Uterus (tissue), 4 donors: ENCODE data around the gene CORO7. TPM values are rescaled to one million over a fixed set of nuclear protein-coding genes. Genes with fewer than 3 reads are reported as not detected.

Experiments
- DNase-seq, 2 donors: peaks; one replicate each; pipeline ENCODE4 v3.0.0-alpha.2; 2019 to 2020
- H3K27ac ChIP-seq, 2 donors: fragments of 200-600 bp; sonication (generic); 1 replicate in 1 of 2; 2 replicates in 1 of 2; pipeline ENCODE4 v1.5.1; 2016 to 2018
- H3K27me3 ChIP-seq, 2 donors: fragments of 200-600 bp; sonication (generic); one replicate each; pipeline ENCODE4 v1.5.1; 2018 to 2019; ENCODE audit warnings: control low read depth in 1 of 2
- H3K36me3 ChIP-seq, 2 donors: fragments of 200-600 bp; sonication (generic); one replicate each; pipeline ENCODE4 v1.5.1; 2019; ENCODE audit warnings: control low read depth in 1 of 2
- H3K4me1 ChIP-seq, 2 donors: fragments of 200-600 bp; sonication (generic); one replicate each; pipeline ENCODE4 v1.5.1; 2018 to 2019; ENCODE audit warnings: control low read depth in 1 of 2
- H3K4me3 ChIP-seq, 2 donors: fragments of 200-600 bp; sonication (generic); 1 replicate in 1 of 2; 2 replicates in 1 of 2; pipeline ENCODE4 v1.5.1; 2018 to 2019; ENCODE audit warnings: mild to moderate bottlenecking in 1 of 2
- H3K9me3 ChIP-seq, 2 donors: fragments of 200-600 bp; sonication (generic); one replicate each; pipeline ENCODE4 v1.5.1; 2019; ENCODE audit warnings: control low read depth in 1 of 2
- POLR2A ChIP-seq, 2 donors: fragments of 450-650 bp; IDR thresholded peaks; one replicate each; pipeline ENCODE4 v1.6.1; 2016; ENCODE audit warnings: antibody characterized with exemption in 2 of 2, mild to moderate bottlenecking in 1 of 2, moderate library complexity in 1 of 2
- intact Hi-C: fragments of 100-400 bp; cut with DNase I; formaldehyde crosslinking; loops from one replicate; pipeline ENCODE4 v1.15.1; 2023; ENCODE audit warnings: low total_unique reads
- total RNA-seq, 4 donors: library from RNA; depleted of rRNA in 3 of 4; stranded (reverse); fragments of >200 nt in 3 of 4; gene quantifications; one replicate each; pipeline versions ENCODE4 v1.1.0 to v1.2.4, GENCODE V29; 2014 to 2023
- TF ChIP-seq, protein P1 (sequence below), 4 experiments: fragments of 200-600 bp in 2 of 4; fragments of 450-650 bp in 2 of 4; sonication (generic) in 2 of 4; IDR thresholded peaks; one replicate each; pipeline ENCODE4 v1.5.1; 2016 to 2019; ENCODE audit warnings: antibody characterized with exemption in 4 of 4, mild to moderate bottlenecking in 2 of 4, moderate library complexity in 1 of 4
- donor health status: DM: yes; HTN: yes; CAD: no.

Gene CORO7
- total RNA-seq, 4 donors from 2014 or later = 13.8 to 52.1 (median 30.0) TPM

DNA sequence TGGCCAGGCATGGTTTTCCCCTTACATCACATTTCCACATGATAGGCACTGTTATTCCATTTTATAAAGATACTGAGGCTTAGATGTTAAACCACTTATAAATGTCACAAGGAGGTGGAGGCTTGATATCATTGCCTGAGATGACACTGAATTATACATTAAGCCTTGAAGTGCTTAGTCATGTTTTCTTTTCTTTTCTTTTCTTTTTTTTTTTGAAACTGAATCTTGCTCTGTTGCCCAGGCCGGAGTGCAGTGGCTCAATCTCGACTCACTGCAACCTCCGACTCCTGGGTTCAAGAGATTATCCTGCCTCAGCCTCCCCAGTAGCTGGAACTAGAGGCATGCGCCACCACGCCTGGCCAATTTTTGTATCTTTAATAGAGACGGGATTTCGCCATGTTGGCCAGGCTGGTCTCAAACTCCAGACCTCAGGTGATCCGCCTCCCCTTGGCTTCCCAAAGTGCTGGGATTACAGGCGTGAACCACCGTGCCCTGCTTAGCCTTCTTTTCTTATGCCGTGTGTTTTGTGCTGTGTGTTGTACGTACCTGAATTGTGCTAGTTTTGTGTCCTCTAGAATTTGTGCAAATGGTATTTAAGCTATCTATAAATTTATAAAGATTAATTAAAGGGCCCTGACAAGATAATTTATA, 10.5 kb upstream of the CORO7 start:
- intact Hi-C loops = no loop called here
- H3K4me1 ChIP-seq = peaks cover 0 to 5% of the 10 kb centered on the region in 2 donors
- no peak for DNase-seq
- H3K27ac ChIP-seq = no peak overlapping the region
- no peak for TF ChIP-seq POLR2A (IDR thresholded peaks at IDR 0.05)
- TF ChIP-seq, protein P1, sequence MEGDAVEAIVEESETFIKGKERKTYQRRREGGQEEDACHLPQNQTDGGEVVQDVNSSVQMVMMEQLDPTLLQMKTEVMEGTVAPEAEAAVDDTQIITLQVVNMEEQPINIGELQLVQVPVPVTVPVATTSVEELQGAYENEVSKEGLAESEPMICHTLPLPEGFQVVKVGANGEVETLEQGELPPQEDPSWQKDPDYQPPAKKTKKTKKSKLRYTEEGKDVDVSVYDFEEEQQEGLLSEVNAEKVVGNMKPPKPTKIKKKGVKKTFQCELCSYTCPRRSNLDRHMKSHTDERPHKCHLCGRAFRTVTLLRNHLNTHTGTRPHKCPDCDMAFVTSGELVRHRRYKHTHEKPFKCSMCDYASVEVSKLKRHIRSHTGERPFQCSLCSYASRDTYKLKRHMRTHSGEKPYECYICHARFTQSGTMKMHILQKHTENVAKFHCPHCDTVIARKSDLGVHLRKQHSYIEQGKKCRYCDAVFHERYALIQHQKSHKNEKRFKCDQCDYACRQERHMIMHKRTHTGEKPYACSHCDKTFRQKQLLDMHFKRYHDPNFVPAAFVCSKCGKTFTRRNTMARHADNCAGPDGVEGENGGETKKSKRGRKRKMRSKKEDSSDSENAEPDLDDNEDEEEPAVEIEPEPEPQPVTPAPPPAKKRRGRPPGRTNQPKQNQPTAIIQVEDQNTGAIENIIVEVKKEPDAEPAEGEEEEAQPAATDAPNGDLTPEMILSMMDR (IDR thresholded peaks at IDR 0.05) = no peak
- H3K4me3 ChIP-seq = peak overlapping the region; percentile 88 to 95
- H3K36me3 ChIP-seq = no peaks in the 10 kb centered on the region
- H3K9me3 ChIP-seq = no peaks in the 10 kb centered on the region
- H3K27me3 ChIP-seq = no peaks in the 10 kb centered on the region

DNA sequence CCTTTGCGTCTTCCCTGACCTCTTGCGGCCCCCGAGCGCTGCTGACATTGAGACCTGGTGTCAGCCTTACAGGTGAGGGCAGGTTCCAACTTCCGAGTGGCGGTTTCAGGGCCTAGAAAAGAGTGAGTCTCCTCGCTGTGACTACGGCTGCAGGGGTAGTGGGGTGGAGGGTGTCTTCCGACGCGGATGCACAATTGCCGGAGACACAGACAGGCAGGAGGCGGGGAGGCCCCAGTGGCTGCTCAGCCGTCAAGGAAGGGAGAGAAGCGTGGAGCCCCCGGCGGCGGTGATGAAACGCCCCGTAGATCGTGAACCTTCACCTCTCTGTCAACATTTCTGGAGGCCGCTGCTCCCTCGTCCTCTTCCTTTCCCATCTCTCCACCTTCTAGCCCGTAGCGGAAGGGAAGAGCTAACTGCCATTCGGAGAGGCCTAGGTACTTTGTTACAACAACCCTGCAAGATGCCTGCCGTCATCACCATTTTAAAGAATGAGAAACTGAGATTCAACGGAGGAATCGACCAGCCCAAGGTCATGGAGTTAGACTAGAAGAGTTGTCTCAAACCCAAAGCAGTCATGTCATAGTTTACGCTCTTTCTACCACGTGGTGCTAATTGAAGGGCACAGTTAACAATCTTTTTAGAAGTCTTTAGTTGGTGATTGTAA, 9.8 kb upstream of the CORO7 start:
- no peak for DNase-seq
- H3K27ac ChIP-seq = peak overlapping the region; percentile 97
- peaks cover 0 to 5% of the 10 kb centered on the region in 2 donors for H3K4me1 ChIP-seq
- no peaks in the 10 kb centered on the region for H3K36me3 ChIP-seq
- peak overlapping the region; percentile 88 to 95 for H3K4me3 ChIP-seq
- H3K9me3 ChIP-seq = no peaks in the 10 kb centered on the region
- TF ChIP-seq, protein P1 (IDR thresholded peaks at IDR 0.05) = no peak
- no peak for TF ChIP-seq POLR2A (IDR thresholded peaks at IDR 0.05)
- intact Hi-C loops = no loop called here
- no peaks in the 10 kb centered on the region for H3K27me3 ChIP-seq

DNA sequence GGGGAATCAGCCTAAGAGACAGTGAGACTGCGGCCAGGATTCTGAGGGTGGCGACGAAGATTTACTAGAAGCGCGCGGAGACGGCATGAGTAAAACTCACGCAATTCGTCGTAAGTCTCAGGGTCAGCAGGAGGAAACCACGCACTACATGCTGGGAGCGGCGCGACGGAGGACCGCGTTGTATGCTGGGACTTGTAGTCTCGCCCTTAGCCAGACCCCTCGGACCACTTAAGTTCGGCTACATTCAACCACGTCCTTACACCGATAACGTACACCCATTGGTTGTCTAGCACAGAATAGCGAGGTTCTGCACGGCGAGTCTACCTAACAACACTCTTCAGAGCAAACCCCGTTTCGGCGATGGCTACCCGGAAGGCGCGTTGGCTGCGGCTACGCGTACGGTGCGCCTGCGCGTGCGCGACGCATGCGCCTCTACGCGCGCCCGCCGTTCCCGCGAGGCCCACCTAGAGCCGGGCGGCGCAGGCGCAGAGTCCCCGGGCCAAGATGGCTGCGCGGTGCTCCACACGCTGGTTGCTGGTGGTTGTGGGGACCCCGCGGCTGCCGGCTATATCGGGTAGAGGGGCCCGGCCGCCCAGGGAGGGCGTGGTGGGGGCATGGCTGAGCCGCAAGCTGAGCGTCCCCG, 9.1 kb upstream of the CORO7 start, which contains the start of gene DNAJA3:
TSS of gene DNAJA3 (plus strand) at position 491 of the 643 bp plus-strand sequence. CDS start at position 505, 14 bp downstream.
- peaks cover 0 to 5% of the 10 kb centered on the region in 2 donors for H3K4me1 ChIP-seq
- DNase-seq = peak; percentile 90 to 91
- intact Hi-C loops = no loop called here
- TF ChIP-seq, protein P1 (IDR thresholded peaks at IDR 0.05) = peak in 1 of 4 experiments; percentile 17
- peak; percentile 53 to 81 for TF ChIP-seq POLR2A (IDR thresholded peaks at IDR 0.05)
- H3K27me3 ChIP-seq = no peaks in the 10 kb centered on the region
- no peaks in the 10 kb centered on the region for H3K9me3 ChIP-seq
- H3K4me3 ChIP-seq = peak within 1 kb of the TSS; percentile 88 to 95
- peak within 1 kb of the TSS; percentile 97 for H3K27ac ChIP-seq
- no peaks in the 10 kb centered on the region for H3K36me3 ChIP-seq

DNA sequence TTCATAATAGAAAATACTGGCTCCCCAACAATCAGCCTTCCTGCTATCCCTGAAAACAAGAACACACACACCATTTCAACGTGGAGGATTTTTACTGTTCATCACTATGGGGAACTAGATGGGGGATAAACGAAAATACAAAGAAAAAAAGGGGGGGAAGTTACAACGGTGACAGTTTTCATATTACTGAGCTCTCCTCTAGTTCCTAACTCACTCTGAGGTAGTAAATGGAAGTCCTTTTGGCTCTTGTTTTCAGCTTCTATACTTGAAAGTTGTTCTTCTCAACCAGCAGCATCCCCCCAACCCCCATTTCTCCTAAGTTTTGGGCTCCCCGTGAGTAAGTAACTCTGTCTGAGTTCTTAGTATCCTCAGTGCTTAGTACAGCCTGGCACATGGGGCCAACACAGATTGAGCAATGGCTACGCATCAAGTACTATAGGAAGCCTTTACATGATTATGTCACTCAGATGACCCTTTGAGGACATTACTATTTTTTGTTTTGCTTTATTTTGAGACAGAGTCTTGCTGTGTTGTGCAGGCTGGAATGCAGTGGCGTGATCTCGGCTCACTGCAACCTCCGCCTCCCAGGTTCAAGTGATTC, 4.2 kb upstream of the CORO7 start:
- Histone ChIP-seq H3K9me3 (no peaks in the 10 kb centered on the region), H3K4me3 (no peak overlapping the region), H3K4me1 (peaks cover 0 to 5% of the 10 kb centered on the region in 2 donors), H3K27me3 (no peaks in the 10 kb centered on the region), H3K27ac (no peak overlapping the region), H3K36me3 (no peaks in the 10 kb centered on the region)
- intact Hi-C loops = no loop called here
- DNase-seq = no peak
- TF ChIP-seq, protein P1 (IDR thresholded peaks at IDR 0.05) = no peak
- TF ChIP-seq POLR2A (IDR thresholded peaks at IDR 0.05) = no peak
